T-helper 17 cell (primary cell): ENCODE data around the gene CAB39. TPM values are rescaled to one million over a fixed set of nuclear protein-coding genes. Genes with fewer than 3 reads are reported as not detected.
A peak's percentile ranks its signal among the peaks of the same experiment; 100 is the strongest.

ENCODE experiments used
- ATAC-seq: fragments of 150-1000 bp; cut with Tn5 transposase; 2 replicates; pipeline ENCODE4 v1.10.0; 2021; ENCODE audit warnings: mild to moderate bottlenecking, moderate library complexity
- DNase-seq, 3 donors: peaks; one replicate each; pipeline versions ENCODE4 v3.0.0 to v3.0.0-alpha.2; 2020 to 2021
- H3K9me3 ChIP-seq: one replicate; pipeline ENCODE4 v1.7.0; 2013; ENCODE audit warnings: low read length, mild to moderate bottlenecking; ENCODE audit not compliant: control insufficient read depth, poor library complexity, severe bottlenecking
- H3K27ac Mint-ChIP-seq: one replicate; pipeline ENCODE4 v1.8.0; 2022; ENCODE audit warnings: mild to moderate bottlenecking, moderate library complexity, mixed read lengths
- H3K27me3 Mint-ChIP-seq: one replicate; pipeline ENCODE4 v1.8.0; 2022; ENCODE audit warnings: mixed read lengths
- H3K36me3 Mint-ChIP-seq: one replicate; pipeline ENCODE4 v1.8.0; 2022; ENCODE audit warnings: low read depth, mixed read lengths
- H3K4me1 Mint-ChIP-seq: one replicate; pipeline ENCODE4 v1.8.0; 2022; ENCODE audit warnings: mild to moderate bottlenecking, mixed read lengths
- H3K4me3 Mint-ChIP-seq: one replicate; pipeline ENCODE4 v1.8.0; 2022; ENCODE audit warnings: mild to moderate bottlenecking, moderate library complexity, mixed read lengths
- total RNA-seq, 4 donors: library from RNA in 2 of 4; stranded (reverse) in 2 of 4; gene quantifications; one replicate each; pipeline ENCODE4 v1.2.3 and lab custom pipeline; 2022 to 2026

The CAB39 gene
- total RNA-seq, 2 donors from 2014 or later, result 82.3 to 89.8 TPM

- Mint-ChIP-seq H3K4me1 (peaks cover 20% of the 10 kb centered on the region), H3K36me3 (no peaks in the 10 kb centered on the region), H3K27me3 (no peaks in the 10 kb centered on the region), H3K27ac (no peak overlapping the region), H3K4me3 (no peak overlapping the region)
- no peaks in the 10 kb centered on the region for H3K9me3 ChIP-seq
- no peak for ATAC-seq
- no peak for DNase-seq
Measured at GRCh38 chr2:230674966-230675672, 37.5 kb upstream of the CAB39 start.

- Mint-ChIP-seq H3K4me1 (peaks cover 27% of the 10 kb centered on the region), H3K27me3 (no peaks in the 10 kb centered on the region), H3K36me3 (peaks cover 4% of the 10 kb centered on the region), H3K4me3 (no peak overlapping the region), H3K27ac (no peak overlapping the region)
- no peaks in the 10 kb centered on the region for H3K9me3 ChIP-seq
- DNase-seq (no peak), ATAC-seq (no peak)
Measured at GRCh38 chr2:230676546-230676945, 36.1 kb upstream of the CAB39 start.

GRCh38 chr2:230677201-230677946, 35.3 kb upstream of the CAB39 start:
- Mint-ChIP-seq H3K4me1 (peaks cover 27% of the 10 kb centered on the region), H3K27me3 (no peaks in the 10 kb centered on the region), H3K27ac (peak overlapping the region; percentile 3), H3K36me3 (peaks cover 4% of the 10 kb centered on the region), H3K4me3 (peak overlapping the region; percentile 5)
- no peak for DNase-seq
- no peaks in the 10 kb centered on the region for H3K9me3 ChIP-seq
- ATAC-seq, result no peak

DNA sequence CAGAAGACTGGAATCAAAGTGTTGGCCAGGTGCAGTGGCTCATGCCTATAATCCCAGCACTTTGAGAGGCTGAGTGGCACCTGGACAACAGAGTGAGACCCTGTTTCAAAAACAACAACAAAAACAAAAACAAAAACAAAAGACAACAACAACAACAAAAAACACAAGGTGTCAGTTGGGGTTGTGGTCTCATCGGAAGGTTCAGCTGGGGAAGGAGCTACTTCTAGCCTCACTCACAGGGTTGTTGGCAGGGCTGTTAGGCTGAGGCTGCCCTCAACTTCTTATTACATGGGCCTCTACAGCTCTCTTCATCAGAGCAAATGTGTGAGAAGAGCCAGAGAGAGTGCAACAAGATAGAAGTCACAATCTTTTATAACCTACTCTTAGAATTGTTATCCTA, 34.6 kb upstream of the CAB39 start:
- ATAC-seq (no peak), DNase-seq (no peak)
- Mint-ChIP-seq H3K4me1 (peaks cover 27% of the 10 kb centered on the region), H3K4me3 (no peak overlapping the region), H3K27me3 (no peaks in the 10 kb centered on the region), H3K36me3 (peaks cover 4% of the 10 kb centered on the region), H3K27ac (peak overlapping the region; percentile 3)
- H3K9me3 ChIP-seq, result no peaks in the 10 kb centered on the region

DNA sequence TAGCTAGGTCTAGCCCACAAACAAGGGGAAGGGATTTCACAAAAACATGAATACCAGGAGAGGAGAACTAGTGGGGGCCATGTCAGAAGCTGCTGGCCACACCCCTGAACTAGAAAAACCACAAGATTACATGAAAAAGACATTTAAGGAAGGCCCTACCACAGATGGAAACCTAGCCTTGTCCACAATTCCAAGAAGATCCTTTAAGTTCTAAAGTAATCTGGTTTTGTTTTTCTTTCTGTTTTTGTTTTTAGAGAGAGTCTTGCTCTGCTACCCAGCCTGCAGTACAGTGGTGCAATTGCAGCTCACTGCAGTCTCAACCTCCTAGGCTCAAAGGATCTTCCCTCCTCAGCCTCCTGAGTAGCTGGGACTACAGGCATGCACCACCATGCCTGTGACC, 34.2 kb upstream of the CAB39 start:
- peaks cover 27% of the 10 kb centered on the region for H3K4me1 Mint-ChIP-seq

GRCh38 chr2:230680463-230681170, 32.0 kb upstream of the CAB39 start:
- ATAC-seq (no peak), DNase-seq (no peak)
- no peaks in the 10 kb centered on the region for H3K9me3 ChIP-seq
- Mint-ChIP-seq H3K36me3 (peaks cover 4% of the 10 kb centered on the region), H3K4me1 (peaks cover 30% of the 10 kb centered on the region), H3K27ac (peak overlapping the region; percentile 22), H3K4me3 (peak overlapping the region; percentile 37), H3K27me3 (no peaks in the 10 kb centered on the region)

More for the DNA sequence above, 34.2 kb upstream of the CAB39 start:
- ATAC-seq (no peak), DNase-seq (no peak)
- no peaks in the 10 kb centered on the region for H3K9me3 ChIP-seq
- Mint-ChIP-seq H3K36me3 (peaks cover 4% of the 10 kb centered on the region), H3K4me3 (no peak overlapping the region), H3K27ac (no peak overlapping the region), H3K27me3 (no peaks in the 10 kb centered on the region)

GRCh38 chr2:230681171-230681545, 31.5 kb upstream of the CAB39 start:
- DNase-seq, result no peak
- Mint-ChIP-seq H3K36me3 (peaks cover 4% of the 10 kb centered on the region), H3K4me3 (no peak overlapping the region), H3K27ac (peak overlapping the region; percentile 22), H3K27me3 (no peaks in the 10 kb centered on the region), H3K4me1 (peaks cover 27% of the 10 kb centered on the region)
- H3K9me3 ChIP-seq, result no peaks in the 10 kb centered on the region
- ATAC-seq, result no peak

DNA sequence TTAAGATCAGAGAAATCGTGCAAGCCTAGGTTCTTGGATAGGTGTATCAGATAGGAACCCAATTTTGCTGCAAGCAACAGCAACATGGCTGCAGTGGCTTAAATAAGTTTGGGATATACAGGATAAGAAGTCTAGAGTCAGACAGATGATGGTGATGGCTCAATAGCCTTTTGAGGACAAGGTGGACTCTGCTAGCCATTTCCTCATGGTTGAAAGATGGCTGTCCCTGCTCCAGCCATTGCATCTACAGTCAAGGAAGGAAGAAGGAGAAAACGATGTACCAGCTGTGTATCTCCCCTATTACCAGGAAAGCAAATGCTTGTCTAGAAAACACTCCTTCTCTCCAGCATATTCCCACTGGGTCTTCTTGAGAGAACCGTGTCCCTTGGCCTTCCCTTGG, 30.1 kb upstream of the CAB39 start:
- DNase-seq, result no peak
- no peaks in the 10 kb centered on the region for H3K27me3 Mint-ChIP-seq
- H3K4me3 Mint-ChIP-seq, result no peak overlapping the region
- no peaks in the 10 kb centered on the region for H3K9me3 ChIP-seq
- ATAC-seq, result no peak
- no peak overlapping the region for H3K27ac Mint-ChIP-seq
- H3K36me3 Mint-ChIP-seq, result peaks cover 4% of the 10 kb centered on the region
- H3K4me1 Mint-ChIP-seq, result peaks cover 24% of the 10 kb centered on the region

- Mint-ChIP-seq H3K4me3 (no peak overlapping the region), H3K36me3 (peaks cover 4% of the 10 kb centered on the region), H3K27me3 (no peaks in the 10 kb centered on the region), H3K27ac (peak overlapping the region; percentile 14), H3K4me1 (peaks cover 20% of the 10 kb centered on the region)
- DNase-seq, result no peak
- no peak for ATAC-seq
- H3K9me3 ChIP-seq, result no peaks in the 10 kb centered on the region
Measured at GRCh38 chr2:230684270-230685168, 28.1 kb upstream of the CAB39 start.

DNA sequence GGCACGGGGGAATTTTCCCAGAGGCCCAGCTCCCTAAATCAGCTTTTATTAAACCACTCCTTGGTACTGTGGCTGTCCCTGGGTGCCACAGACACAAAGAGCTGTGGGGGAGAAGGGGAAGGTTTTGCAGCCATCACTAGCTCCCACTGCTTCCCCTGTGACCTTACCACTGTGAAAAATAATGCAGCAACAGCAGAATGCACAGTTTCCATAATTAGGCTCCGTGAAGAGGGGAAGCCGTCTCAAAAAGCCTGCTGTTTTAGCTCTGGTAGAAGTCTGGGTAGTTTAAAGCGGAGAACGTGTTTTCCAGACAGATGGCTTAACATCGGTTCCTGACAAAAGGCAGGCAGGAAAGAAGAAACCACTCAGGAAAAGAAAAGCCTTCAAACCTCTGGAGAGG, 27.5 kb upstream of the CAB39 start:
- H3K9me3 ChIP-seq, result no peaks in the 10 kb centered on the region
- H3K27ac Mint-ChIP-seq, result peak overlapping the region; percentile 14
- peaks cover 4% of the 10 kb centered on the region for H3K36me3 Mint-ChIP-seq
- ATAC-seq (no peak), DNase-seq (no peak)
- peaks cover 20% of the 10 kb centered on the region for H3K4me1 Mint-ChIP-seq
- no peaks in the 10 kb centered on the region for H3K27me3 Mint-ChIP-seq
- H3K4me3 Mint-ChIP-seq, result no peak overlapping the region

DNA sequence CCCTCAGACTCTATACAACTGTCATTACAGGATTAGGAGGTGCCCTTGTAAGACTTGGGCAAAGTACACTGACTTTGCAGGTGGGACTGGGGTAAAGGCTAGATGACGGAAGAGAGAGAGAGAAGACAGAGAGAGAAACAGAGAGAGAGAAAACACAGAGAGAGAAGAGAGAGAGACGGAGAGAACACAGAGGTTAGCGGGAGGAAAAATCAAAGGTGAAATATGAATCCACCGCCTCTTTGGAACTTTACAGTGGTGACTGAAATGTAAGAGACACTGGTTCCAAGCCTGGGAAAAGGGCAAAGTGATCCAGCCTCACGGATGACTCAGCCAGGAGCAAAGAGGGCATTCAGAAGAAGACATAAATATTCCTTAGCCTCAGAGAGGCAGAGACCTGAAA, 25.1 kb upstream of the CAB39 start:
- H3K27me3 Mint-ChIP-seq, result no peaks in the 10 kb centered on the region
- no peaks in the 10 kb centered on the region for H3K36me3 Mint-ChIP-seq
- no peak for ATAC-seq
- no peak for DNase-seq
- H3K4me3 Mint-ChIP-seq, result no peak overlapping the region
- H3K4me1 Mint-ChIP-seq, result peaks cover 8% of the 10 kb centered on the region
- H3K9me3 ChIP-seq, result no peaks in the 10 kb centered on the region
- H3K27ac Mint-ChIP-seq, result no peak overlapping the region

DNA sequence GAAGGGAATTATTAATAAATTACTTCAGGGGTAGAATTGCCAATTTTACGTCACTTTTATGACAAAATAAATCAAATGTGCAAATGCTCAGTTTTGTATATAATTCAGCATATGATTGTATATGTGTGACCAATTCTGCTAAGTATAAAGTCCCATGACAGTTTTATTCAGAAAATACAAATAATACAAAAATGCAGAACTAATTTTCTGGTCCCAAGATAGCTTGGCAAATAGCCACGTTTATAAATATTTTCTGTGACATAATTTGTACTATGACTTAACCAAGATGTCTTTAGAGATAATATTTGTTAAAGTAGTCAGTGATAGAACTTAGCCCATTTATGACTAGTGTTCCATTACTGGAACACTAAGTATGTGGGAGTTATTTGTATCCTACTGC, 24.2 kb upstream of the CAB39 start:
- no peak overlapping the region for H3K27ac Mint-ChIP-seq
- peaks cover 8% of the 10 kb centered on the region for H3K4me1 Mint-ChIP-seq
- ATAC-seq, result no peak
- DNase-seq, result no peak
- no peak overlapping the region for H3K4me3 Mint-ChIP-seq
- no peaks in the 10 kb centered on the region for H3K27me3 Mint-ChIP-seq
- no peaks in the 10 kb centered on the region for H3K36me3 Mint-ChIP-seq
- H3K9me3 ChIP-seq, result no peaks in the 10 kb centered on the region

DNA sequence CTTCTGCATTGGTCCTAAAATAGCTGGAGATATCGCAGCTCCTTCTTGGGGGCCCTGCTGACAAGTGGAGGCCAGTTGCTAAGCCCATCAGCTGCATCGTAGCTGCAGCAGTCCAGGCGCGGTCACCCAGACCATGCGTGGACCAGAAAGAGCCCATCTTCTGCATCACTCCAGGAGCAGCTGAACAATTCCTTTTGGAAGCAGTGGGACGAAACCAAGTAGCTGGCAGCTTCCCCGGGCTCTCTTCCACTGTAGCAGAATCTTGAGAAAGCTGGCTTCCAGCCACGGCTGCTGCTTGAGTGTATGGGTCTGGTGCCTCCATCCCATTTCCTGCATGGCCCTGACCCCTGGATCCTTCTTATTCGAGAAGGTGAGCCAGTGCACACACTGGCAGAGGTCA, 22.2 kb upstream of the CAB39 start:
- no peaks in the 10 kb centered on the region for H3K9me3 ChIP-seq
- no peak overlapping the region for H3K4me3 Mint-ChIP-seq
- peaks cover 10% of the 10 kb centered on the region for H3K4me1 Mint-ChIP-seq
- ATAC-seq (no peak), DNase-seq (no peak)
- no peaks in the 10 kb centered on the region for H3K27me3 Mint-ChIP-seq
- no peaks in the 10 kb centered on the region for H3K36me3 Mint-ChIP-seq
- H3K27ac Mint-ChIP-seq, result no peak overlapping the region
